Body of pancreas (tissue), 4 donors: ENCODE results near the gene MRAS.

Experiments used
- CTCF ChIP-seq, 7 experiments: fragments of 450-650 bp in 4 of 7; fragments of 200-600 bp in 3 of 7; sonication (generic) in 3 of 7; IDR thresholded peaks; one replicate each; pipeline ENCODE4 v1.5.1; 2016 to 2019; ENCODE audit warnings: antibody characterized with exemption in 7 of 7
- POLR2A ChIP-seq, 3 donors: fragments of 450-650 bp; IDR thresholded peaks; one replicate each; pipeline ENCODE4 v1.6.1; 2016; ENCODE audit warnings: antibody characterized with exemption in 3 of 3, mild to moderate bottlenecking in 2 of 3

- TF ChIP-seq CTCF (IDR thresholded peaks at IDR 0.05) (no peak), POLR2A (IDR thresholded peaks at IDR 0.05) (no peak)
Observed at GRCh38 chr3:138390582-138390932, 42.2 kb downstream of the MRAS start.
